ENCODE results near the gene GCC2. TPM values are rescaled to one million over a fixed set of nuclear protein-coding genes. Genes with fewer than 3 reads are reported as not detected.

Gene GCC2
- total and polyA plus RNA-seq, 2 experiments from 2014 or later, result 43.4 to 172 TPM

- no peaks in the 10 kb centered on the region for H3F3A ChIP-seq (replicated peaks; ENCODE audit: low read depth)
- Mint-ChIP-seq H3K36me3 (ENCODE audit: low read depth) (peaks cover 15% of the 10 kb centered on the region), H3K27ac (no peak overlapping the region), H3K27me3 (ENCODE audit: insufficient read depth, low read depth, poor library complexity) (no peaks in the 10 kb centered on the region), H3K4me1 (no peaks in the 10 kb centered on the region), H3K4me3 (no peak overlapping the region), H3K9me3 (peaks cover 10% of the 10 kb centered on the region; the same call in 2 of the 3 replicates)
- H2AFZ ChIP-seq, result no peak overlapping the region
- DNase-seq (ENCODE audit: low spot score) (no peak), ATAC-seq (no peak)
- no peak overlapping the region for H3K27ac ChIP-seq (ENCODE audit: low read depth)
- H4K20me1 ChIP-seq (replicated peaks; ENCODE audit: insufficient read depth), result no peaks in the 10 kb centered on the region
- no peaks in the 10 kb centered on the region; the same call in 1 of the 2 replicates for H3K4me1 ChIP-seq (ENCODE audit: insufficient read depth)
- no peak for TF ChIP-seq CREB1 (CRISPR knock-in tag; IDR thresholded peaks at IDR 0.05; ENCODE audit: low read depth)
- no peak for TF ChIP-seq JUNB (IDR thresholded peaks at IDR 0.05; ENCODE audit: unreplicated experiment)
- no peak for TF ChIP-seq ETS1 (IDR thresholded peaks at IDR 0.05)
- no peak for TF ChIP-seq POLR2AphosphoS5 (IDR thresholded peaks at IDR 0.05; ENCODE audit: low read depth)
- no peak for TF ChIP-seq EZH2 (IDR thresholded peaks at IDR 0.05; ENCODE audit: low read depth, unreplicated experiment)
- TF ChIP-seq STAT1 (IDR thresholded peaks at IDR 0.05; ENCODE audit: unreplicated experiment), result no peak
- no peak for TF ChIP-seq ZNF331 (CRISPR knock-in tag; IDR thresholded peaks at IDR 0.05; ENCODE audit: low read depth)
- TF ChIP-seq ZNF462 (CRISPR knock-in tag; IDR thresholded peaks at IDR 0.05), result no peak
- no peak for TF ChIP-seq EZH2phosphoT487 (IDR thresholded peaks at IDR 0.05; ENCODE audit: unreplicated experiment)
- no peak for TF ChIP-seq ZNF114 (CRISPR knock-in tag; IDR thresholded peaks at IDR 0.05)
- no peak for TF ChIP-seq NANOG (IDR thresholded peaks at IDR 0.05; ENCODE audit: borderline replicate concordance)
- TF ChIP-seq REST (IDR thresholded peaks at IDR 0.05; ENCODE audit: unreplicated experiment), result no peak
- H3K4me2 ChIP-seq, result no peak overlapping the region
- H3K27me3 ChIP-seq (ENCODE audit: insufficient read depth), result no peaks in the 10 kb centered on the region
- H3K36me3 ChIP-seq (ENCODE audit: insufficient read depth), result no peaks in the 10 kb centered on the region
- H3K4me3 ChIP-seq, result no peak overlapping the region
- no peaks in the 10 kb centered on the region for H3K9me2 ChIP-seq (ENCODE audit: insufficient read depth)
- peaks cover 74% of the 10 kb centered on the region for H3K79me2 ChIP-seq (replicated peaks; ENCODE audit: insufficient read depth)
Observed at GRCh38 chr2:108547606-108548005, 98.6 kb downstream of the GCC2 start.
